Breast epithelium (tissue), 3 donors: ENCODE data around the gene CWC27.

Source experiments
- POLR2A ChIP-seq: fragments of 450-650 bp; IDR thresholded peaks from one replicate; pipeline ENCODE4 v1.6.1; 2016; ENCODE audit warnings: antibody characterized with exemption, mild to moderate bottlenecking, moderate library complexity
- POLR2AphosphoS5 ChIP-seq, 3 donors: sonication (generic); formaldehyde crosslinking; IDR thresholded peaks; one replicate each; pipeline ENCODE4 v1.6.1; 2017; ENCODE audit warnings: antibody characterized with exemption in 3 of 3
- TF ChIP-seq, protein P1 (sequence below), 3 donors: fragments of 450-650 bp; IDR thresholded peaks; one replicate each; pipeline ENCODE4 v1.5.1; 2016 to 2017; ENCODE audit warnings: antibody characterized with exemption in 3 of 3, mild to moderate bottlenecking in 3 of 3, moderate library complexity in 3 of 3

DNA sequence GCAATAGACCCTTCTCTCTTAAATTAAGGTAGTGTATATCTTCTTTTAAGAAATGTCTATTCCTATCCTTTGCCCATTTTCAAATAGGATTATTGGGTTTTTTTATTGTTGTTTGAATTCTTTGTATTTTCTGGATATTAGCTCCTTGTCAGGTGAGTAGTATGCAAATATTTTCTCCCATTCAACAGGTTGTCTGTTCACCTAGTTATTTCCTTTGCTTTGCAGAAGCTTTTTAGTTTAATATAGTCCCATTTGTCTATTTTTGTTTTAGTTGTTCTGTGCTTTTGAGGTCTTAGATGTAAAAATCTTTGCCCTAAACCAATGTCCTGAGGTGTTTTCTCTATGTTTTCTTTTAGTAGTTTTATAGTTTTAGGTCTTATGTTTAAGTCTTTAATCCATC lies 104.7 kb downstream of the CWC27 start:
- TF ChIP-seq, protein P1, sequence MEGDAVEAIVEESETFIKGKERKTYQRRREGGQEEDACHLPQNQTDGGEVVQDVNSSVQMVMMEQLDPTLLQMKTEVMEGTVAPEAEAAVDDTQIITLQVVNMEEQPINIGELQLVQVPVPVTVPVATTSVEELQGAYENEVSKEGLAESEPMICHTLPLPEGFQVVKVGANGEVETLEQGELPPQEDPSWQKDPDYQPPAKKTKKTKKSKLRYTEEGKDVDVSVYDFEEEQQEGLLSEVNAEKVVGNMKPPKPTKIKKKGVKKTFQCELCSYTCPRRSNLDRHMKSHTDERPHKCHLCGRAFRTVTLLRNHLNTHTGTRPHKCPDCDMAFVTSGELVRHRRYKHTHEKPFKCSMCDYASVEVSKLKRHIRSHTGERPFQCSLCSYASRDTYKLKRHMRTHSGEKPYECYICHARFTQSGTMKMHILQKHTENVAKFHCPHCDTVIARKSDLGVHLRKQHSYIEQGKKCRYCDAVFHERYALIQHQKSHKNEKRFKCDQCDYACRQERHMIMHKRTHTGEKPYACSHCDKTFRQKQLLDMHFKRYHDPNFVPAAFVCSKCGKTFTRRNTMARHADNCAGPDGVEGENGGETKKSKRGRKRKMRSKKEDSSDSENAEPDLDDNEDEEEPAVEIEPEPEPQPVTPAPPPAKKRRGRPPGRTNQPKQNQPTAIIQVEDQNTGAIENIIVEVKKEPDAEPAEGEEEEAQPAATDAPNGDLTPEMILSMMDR (IDR thresholded peaks at IDR 0.05), result no peak
- TF ChIP-seq POLR2A, result no peak
- no peak for TF ChIP-seq POLR2AphosphoS5 (IDR thresholded peaks at IDR 0.05)
